NCI-H2107 (cell line): ENCODE measurements around the gene INSR.
"Not testable (repeated sequence)": the region's sequence is repeated elsewhere in the genome, so short reads cannot be mapped to it uniquely, and the experiment has no call there.

Experiments used
- DNase-seq: peaks from one replicate; lab custom pipeline; 2025; lab: John Stamatoyannopoulos, UW

Gene INSR

DNA sequence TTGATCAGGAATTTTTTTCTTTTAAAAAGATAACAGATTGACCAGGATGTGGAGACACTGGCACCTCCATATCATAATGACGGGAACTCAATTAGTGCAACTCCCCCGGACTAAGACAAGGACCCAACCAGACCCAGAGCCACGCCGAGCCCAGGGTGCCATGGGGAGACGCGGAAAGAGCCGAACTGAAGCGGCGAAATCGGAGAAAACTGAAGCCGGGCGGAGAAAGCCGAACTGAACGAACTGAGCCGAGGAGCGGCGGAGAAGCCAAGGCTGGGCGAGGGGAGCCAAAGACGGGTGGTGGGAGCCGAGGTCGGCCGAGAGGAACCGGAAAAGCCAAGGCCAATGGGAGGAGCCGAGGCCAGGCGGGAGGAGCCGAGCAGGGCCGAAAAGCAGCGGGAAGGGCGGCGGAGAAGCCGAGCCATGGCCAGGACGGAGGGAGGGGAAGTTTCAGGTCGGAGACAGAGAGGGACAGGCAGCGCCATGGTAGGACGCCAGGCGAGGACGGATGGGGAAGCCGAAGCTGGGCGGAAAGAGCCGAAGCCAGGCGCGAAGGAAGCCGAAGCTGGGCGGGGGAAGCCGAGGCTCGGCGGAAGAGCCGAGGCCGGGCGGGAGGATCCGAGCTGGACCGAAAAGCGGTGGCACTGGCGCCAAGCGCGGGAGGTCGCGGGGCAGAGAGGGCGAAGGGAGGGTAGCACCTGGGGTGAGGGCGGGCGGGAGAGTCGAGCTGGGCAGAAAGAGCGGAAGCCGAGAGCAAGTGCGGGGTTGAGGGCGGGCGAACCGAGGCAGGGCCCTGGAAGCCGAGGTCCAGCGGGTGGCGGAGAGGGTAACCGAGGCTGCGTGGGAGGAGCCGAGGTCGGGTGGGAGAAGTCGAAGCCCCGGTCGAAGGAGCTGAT is 195.3 kb downstream of the INSR start:
- DNase-seq: peak; percentile 85

DNA sequence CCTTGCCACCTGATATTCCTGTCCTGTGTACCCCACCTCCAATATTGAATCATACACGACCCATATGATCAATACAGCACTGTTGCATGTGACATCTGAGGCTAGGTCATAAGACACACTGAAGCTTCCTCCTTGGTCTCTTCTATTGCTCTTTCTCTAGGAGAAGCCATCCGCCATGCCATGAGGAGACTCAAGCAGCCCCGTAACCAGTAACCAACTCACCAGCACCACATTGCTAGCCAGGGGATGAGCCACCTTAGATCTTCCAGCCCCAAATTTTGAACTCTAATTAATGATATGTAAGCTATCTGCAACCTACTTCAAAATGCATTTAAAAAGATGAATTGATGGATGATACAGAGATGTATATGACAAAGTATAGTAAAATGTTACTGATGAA is 196.1 kb downstream of the INSR start:
- no peak for DNase-seq

DNA sequence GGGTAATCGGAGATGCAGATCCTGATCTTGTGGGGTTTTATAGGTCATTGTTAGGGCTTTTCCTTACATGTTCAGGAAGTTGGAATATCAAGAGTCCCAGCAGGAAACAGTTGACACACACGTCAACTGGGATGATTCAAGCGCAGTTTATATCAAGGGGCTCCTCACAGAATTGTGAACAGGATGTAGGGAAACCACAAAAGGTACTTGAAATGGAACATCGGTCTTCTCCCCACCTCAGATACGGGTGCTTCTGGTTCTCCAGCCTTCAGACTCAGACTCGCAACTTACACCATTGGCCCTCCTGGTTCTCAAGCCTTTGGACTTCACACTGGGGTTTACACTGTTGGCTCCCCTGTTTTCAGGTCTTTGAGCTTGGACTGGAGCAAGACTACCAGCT is 205.2 kb downstream of the INSR start:
- DNase-seq: no peak

GRCh38 chr19:7083076-7083956 is 210.9 kb downstream of the INSR start:
- no peak for DNase-seq

DNA sequence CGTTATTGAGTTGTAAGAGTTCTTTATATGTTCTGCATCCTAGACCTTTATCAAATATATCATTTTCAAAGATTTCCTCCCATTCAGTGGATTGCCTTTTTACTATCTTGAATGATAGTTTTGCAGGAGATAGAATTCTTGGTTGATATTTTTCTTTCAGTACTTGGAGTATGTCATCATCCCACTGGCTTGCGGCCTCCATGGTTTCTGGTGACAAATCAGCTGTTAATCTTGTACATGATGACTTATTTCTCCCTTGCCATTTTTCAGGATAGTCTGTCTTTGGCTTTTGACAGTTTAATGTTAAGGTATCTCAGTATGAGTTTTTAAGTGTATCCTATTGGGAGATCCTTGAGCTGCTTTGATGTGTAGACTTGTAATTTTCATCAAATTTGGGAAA is 216.2 kb downstream of the INSR start:
- no peak for DNase-seq

GRCh38 chr19:7076151-7076550 is 218.1 kb downstream of the INSR start:
- DNase-seq: no peak

DNA sequence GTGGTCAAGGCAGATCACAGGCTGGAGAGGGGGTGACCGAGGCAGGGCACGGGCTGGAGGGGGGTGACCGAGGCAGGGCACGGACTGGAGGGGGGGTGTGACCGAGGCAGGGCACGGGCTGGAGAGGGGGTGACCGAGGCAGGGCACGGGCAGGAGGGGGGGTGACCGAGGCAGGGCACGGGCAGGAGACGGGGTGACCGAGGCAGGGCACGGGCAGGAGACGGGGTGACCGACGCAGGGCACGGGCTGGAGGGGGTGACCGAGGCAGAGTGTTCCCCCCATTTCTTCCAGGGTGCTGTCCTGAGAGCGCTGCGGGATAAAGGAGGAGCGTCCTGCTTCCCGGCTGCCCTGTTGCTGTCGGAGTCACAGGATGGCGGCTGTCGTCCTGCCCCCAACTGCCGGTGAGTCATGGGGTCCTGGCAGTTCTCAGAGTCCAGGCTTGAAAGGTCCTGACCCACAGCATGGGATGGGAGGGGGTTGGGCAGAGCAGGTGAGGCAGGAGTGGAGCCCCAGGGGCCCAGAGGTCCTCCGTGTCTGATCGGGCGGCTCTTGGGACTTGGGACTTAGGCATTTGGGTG is 219.4 kb downstream of the INSR start:
- DNase-seq: no peak

GRCh38 chr19:7072541-7072940 is 221.7 kb downstream of the INSR start:
- no peak for DNase-seq

DNA sequence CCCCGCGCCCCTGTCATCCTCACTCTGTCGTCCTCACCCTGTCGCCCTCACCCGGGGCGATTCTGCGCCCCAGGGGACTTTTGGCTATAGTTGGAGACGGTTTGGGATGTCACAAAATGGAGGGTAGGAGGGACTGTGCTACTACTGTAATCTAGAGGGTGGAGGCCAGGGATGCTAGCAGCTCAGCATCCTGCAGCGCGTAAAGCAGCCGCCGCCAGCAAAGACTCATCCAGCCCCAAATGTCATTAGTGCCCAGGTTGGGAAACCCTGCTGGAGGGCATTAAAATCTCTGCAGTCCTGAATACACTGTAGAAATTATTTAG is 224.3 kb downstream of the INSR start:
- no peak for DNase-seq

DNA sequence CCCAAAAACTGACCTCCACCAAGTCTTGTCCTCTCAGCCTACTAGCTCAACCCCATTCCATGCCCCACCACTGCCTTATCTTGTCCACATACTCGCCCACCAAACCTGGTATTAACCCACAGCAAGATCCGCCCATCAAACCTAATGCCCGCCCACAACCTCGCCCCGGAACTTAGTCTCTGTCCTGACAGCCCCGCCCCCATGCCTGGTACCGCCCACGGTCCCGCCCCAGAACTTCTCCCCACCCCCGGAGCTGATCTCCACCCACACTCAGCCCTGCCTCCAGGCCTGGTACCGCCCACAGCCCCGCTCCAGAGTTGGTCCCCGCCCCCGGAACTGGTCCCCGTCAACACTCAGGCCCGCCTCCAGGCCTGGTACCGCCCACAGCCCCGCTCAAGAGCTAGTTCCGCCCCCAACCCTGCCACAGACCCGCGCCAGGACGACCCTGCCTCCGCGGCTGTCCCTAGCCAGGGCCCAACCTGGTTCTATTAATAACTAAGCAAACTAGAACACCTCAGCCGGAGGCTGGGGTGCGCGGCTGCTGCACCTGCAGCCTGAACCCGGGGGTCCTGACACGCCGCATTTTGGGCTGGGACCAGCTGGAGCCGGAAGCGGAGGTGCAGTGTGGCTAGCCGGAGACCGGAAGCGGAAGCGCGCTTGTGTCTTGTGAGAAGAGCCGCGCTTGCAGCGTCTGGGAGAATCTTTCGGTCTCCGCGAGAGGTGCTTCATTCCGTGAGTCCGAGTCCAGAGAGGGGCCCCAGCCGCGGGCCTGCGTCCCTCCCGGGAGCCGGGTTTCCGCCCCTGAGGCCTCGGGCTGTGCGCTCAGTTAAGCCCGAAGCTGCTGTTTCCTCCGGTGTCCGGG is 224.9 kb downstream of the INSR start, which contains the start of gene ZNF557:
Gene ZNF557, plus strand, starts transcription at position 662 of the 862 bp plus-strand sequence. CDS start 5,372 bp downstream, outside the sequence.
- peak; percentile 86 for DNase-seq

DNA sequence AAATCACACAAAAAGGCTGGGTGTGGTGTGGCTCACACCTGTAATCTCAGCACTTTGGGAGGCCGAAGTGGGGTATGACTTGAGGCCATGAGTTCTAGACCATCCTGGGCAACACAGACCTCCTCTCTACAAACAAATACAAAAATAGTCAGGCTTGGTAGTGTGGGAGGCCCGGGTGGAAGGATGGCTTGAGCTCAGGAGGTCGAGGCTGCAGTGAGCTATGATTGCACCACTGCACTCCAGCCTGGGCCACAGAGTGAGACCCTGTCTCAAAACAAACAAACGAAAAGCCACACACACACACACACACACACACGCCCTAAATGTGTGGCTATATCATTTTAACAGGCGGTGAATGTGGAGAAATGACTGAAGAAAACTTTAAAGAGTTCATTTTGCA is 225.6 kb downstream of the INSR start:
- no peak for DNase-seq

DNA sequence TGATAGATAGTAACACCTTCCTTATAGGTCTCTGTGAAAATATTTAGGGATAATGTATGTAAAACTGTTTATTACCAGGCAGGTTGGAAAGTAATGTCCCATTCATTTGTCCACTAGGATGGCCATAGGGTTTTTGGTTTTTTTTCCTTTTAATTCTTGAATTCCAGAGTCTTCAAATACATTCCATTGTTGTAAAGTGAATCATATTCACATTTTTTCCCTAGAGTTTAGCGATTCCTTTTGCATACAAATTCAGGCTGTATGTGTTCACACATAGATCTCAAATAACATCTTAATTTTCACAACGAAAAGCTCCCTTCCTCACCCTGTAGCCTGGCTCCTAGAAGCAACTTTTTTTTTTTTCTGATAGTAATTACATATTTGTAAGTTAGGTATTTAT is 226.5 kb downstream of the INSR start:
- DNase-seq: no peak

GRCh38 chr19:7067122-7067521 is 227.1 kb downstream of the INSR start:
- DNase-seq: not testable (repeated sequence)

DNA sequence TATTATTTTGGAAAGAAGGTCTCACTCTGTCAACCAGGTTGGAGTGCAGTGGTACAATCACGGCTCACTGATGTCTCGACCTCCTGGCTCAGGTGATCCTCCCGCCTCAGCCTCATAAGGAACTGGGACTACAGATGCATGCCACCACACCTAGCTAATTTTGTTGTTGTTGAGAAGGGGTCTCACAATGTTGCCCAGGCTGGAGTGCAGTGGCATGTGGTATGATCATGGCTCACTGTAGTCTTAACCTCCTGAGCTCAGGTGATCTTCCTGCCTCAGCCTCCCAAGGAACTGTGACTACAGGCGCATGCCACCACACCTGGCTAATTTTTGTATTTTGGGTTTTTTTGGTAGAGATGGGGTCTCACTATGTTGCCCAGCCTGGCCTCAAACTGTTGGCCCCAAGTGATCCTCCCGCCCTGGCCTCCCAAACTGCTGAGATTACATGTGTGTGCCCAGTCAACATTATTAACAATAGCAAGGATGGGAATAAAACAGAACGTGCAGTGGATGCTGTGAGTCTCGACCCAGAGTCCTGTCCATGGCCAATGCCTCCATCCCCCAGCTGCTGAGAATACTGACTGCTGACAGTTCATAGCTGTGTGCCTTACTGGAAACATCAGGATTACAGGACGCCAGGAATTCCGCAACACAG is 230.3 kb downstream of the INSR start:
- DNase-seq: no peak

DNA sequence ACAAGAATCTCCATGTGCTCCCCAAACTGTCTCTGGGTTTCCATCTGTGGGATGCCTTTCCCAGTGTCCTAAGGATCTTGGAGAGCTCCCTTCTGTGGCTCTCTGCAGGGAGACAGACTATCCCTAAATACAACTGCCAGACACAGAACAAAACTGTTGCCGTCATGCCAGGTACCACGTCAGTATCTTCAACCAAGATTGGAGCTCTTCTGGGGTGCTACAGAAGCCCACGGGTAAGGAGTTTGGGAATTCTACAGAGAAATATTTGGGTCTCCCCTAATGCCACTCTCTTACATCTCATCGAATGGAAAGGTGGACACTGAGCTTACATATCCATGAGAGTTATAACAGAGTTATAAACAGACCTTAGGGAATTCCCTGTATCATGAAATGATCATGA is 230.9 kb downstream of the INSR start:
- no peak for DNase-seq
